Mucosa of rectum (tissue), 2 donors: ENCODE results near the gene SHE.

Experiments used
- H3K27ac ChIP-seq, 2 donors: one replicate each; pipeline ENCODE4 v1.7.0; 2013; ENCODE audit warnings: inconsistent platforms in 2 of 2, low read depth in 2 of 2, low read length in 2 of 2
- H3K27me3 ChIP-seq, 2 donors: one replicate each; pipeline ENCODE4 v1.7.0; 2013; ENCODE audit warnings: low read length in 2 of 2; ENCODE audit not compliant: control insufficient read depth in 2 of 2, insufficient read depth in 2 of 2
- H3K36me3 ChIP-seq, 2 donors: one replicate each; pipeline ENCODE4 v1.7.0; 2013; ENCODE audit warnings: low read length in 2 of 2; ENCODE audit not compliant: control insufficient read depth in 2 of 2, insufficient read depth in 2 of 2
- H3K4me1 ChIP-seq, 2 donors: one replicate each; pipeline ENCODE4 v1.7.0; 2013; ENCODE audit warnings: low read length in 2 of 2, mild to moderate bottlenecking in 1 of 2; ENCODE audit not compliant: control insufficient read depth in 2 of 2, insufficient read depth in 2 of 2
- H3K4me3 ChIP-seq, 2 donors: one replicate each; pipeline ENCODE4 v1.7.0; 2013; ENCODE audit warnings: low read length in 2 of 2
- H3K9ac ChIP-seq, 2 donors: one replicate each; pipeline ENCODE4 v1.7.0; 2013; ENCODE audit warnings: low read length in 2 of 2, low read depth in 1 of 2, mild to moderate bottlenecking in 1 of 2
- H3K9me3 ChIP-seq, 2 donors: one replicate each; pipeline ENCODE4 v1.7.0; 2013; ENCODE audit warnings: low read length in 2 of 2; ENCODE audit not compliant: control insufficient read depth in 2 of 2
- donor health status: healthy.
- donor health status: Normal muscosa, but diverticular disease.

SHE gene

GRCh38 chr1:154453574-154454352, 48.4 kb downstream of the SHE start:
- Histone ChIP-seq H3K27ac (no peak overlapping the region), H3K9ac (no peak overlapping the region), H3K9me3 (no peaks in the 10 kb centered on the region), H3K36me3 (peaks cover 18 to 38% of the 10 kb centered on the region in 2 donors), H3K27me3 (no peaks in the 10 kb centered on the region), H3K4me3 (no peak overlapping the region), H3K4me1 (no peaks in the 10 kb centered on the region)

GRCh38 chr1:154453161-154453560, 49.1 kb downstream of the SHE start:
- H3K9ac ChIP-seq = no peak overlapping the region
- H3K36me3 ChIP-seq = peaks cover 22 to 40% of the 10 kb centered on the region in 2 donors
- no peaks in the 10 kb centered on the region for H3K27me3 ChIP-seq
- H3K9me3 ChIP-seq = no peaks in the 10 kb centered on the region
- no peak overlapping the region for H3K4me3 ChIP-seq
- no peak overlapping the region for H3K27ac ChIP-seq
- no peaks in the 10 kb centered on the region for H3K4me1 ChIP-seq

GRCh38 chr1:154448331-154448811, 53.8 kb downstream of the SHE start:
- H3K4me1 ChIP-seq = no peaks in the 10 kb centered on the region
- no peak overlapping the region for H3K9ac ChIP-seq

GRCh38 chr1:154446789-154447188, 55.4 kb downstream of the SHE start:
- peaks cover 0 to 2% of the 10 kb centered on the region in 2 donors for H3K4me1 ChIP-seq
- H3K9me3 ChIP-seq = no peaks in the 10 kb centered on the region
- H3K9ac ChIP-seq = no peak overlapping the region
- H3K36me3 ChIP-seq = peaks cover 21 to 30% of the 10 kb centered on the region in 2 donors
- no peak overlapping the region for H3K4me3 ChIP-seq
- no peak overlapping the region for H3K27ac ChIP-seq
- H3K27me3 ChIP-seq = no peaks in the 10 kb centered on the region

More at GRCh38 chr1:154448331-154448811, 53.8 kb downstream of the SHE start:
- no peaks in the 10 kb centered on the region for H3K9me3 ChIP-seq
- no peaks in the 10 kb centered on the region for H3K27me3 ChIP-seq
- peaks cover 24 to 36% of the 10 kb centered on the region in 2 donors for H3K36me3 ChIP-seq
- H3K4me3 ChIP-seq = no peak overlapping the region
- H3K27ac ChIP-seq = no peak overlapping the region

- Histone ChIP-seq H3K27me3 (no peaks in the 10 kb centered on the region), H3K4me3 (no peak overlapping the region), H3K27ac (peak overlapping the region in 1 of 2 donors; percentile 43), H3K9ac (no peak overlapping the region), H3K36me3 (peaks cover 23 to 30% of the 10 kb centered on the region in 2 donors), H3K4me1 (peaks cover 0 to 2% of the 10 kb centered on the region in 2 donors), H3K9me3 (no peaks in the 10 kb centered on the region)
Observed at GRCh38 chr1:154446292-154446691, 55.9 kb downstream of the SHE start.

- H3K4me1 ChIP-seq = peaks cover under 1 to 2% of the 10 kb centered on the region in 2 donors
- H3K9ac ChIP-seq = no peak overlapping the region
- no peak overlapping the region for H3K4me3 ChIP-seq
- H3K27me3 ChIP-seq = no peaks in the 10 kb centered on the region
- H3K27ac ChIP-seq = no peak overlapping the region
- peaks cover 14 to 21% of the 10 kb centered on the region in 2 donors for H3K36me3 ChIP-seq
- H3K9me3 ChIP-seq = no peaks in the 10 kb centered on the region
Observed at GRCh38 chr1:154445040-154445472, 57.2 kb downstream of the SHE start.

- Histone ChIP-seq H3K9me3 (no peaks in the 10 kb centered on the region), H3K4me1 (peaks cover 4 to 7% of the 10 kb centered on the region in 2 donors), H3K36me3 (peaks cover 10 to 17% of the 10 kb centered on the region in 2 donors), H3K27me3 (no peaks in the 10 kb centered on the region), H3K27ac (no peak overlapping the region), H3K9ac (no peak overlapping the region), H3K4me3 (no peak overlapping the region)
Observed at GRCh38 chr1:154443274-154444013, 58.8 kb downstream of the SHE start.

- peaks cover 5 to 10% of the 10 kb centered on the region in 2 donors for H3K36me3 ChIP-seq
- no peaks in the 10 kb centered on the region for H3K9me3 ChIP-seq
- H3K9ac ChIP-seq = no peak overlapping the region
- no peak overlapping the region for H3K4me3 ChIP-seq
- H3K27me3 ChIP-seq = no peaks in the 10 kb centered on the region
- H3K27ac ChIP-seq = no peak overlapping the region
- peaks cover 4 to 7% of the 10 kb centered on the region in 2 donors for H3K4me1 ChIP-seq
Observed at GRCh38 chr1:154442006-154442740, 60.0 kb downstream of the SHE start.

- Histone ChIP-seq H3K27ac (no peak overlapping the region), H3K4me1 (peaks cover 4 to 7% of the 10 kb centered on the region in 2 donors), H3K9me3 (no peaks in the 10 kb centered on the region), H3K4me3 (no peak overlapping the region), H3K9ac (no peak overlapping the region), H3K36me3 (peaks cover 6 to 7% of the 10 kb centered on the region in 2 donors), H3K27me3 (no peaks in the 10 kb centered on the region)
Observed at GRCh38 chr1:154441241-154441888, 60.8 kb downstream of the SHE start.
